Left ventricle myocardium inferior (tissue), 1 donor: ENCODE data around the gene MRPL27. TPM values are rescaled to one million over a fixed set of nuclear protein-coding genes. Genes with fewer than 3 reads are reported as not detected.
"Not testable (repeated sequence)": the region's sequence is repeated elsewhere in the genome, so short reads cannot be mapped to it uniquely, and the experiment has no call there.

Source experiments
- DNase-seq: peaks from one replicate; pipeline ENCODE4 v3.0.0-alpha.2; 2020
- H3K27ac ChIP-seq: fragments of 200-600 bp; replicated peaks from 2 replicates; pipeline ENCODE4 v1.8.0; 2021
- H3K27me3 ChIP-seq: fragments of 200-600 bp; 2 replicates; pipeline ENCODE4 v1.8.0; 2021; ENCODE audit warnings: low read depth
- H3K36me3 ChIP-seq: fragments of 200-600 bp; 2 replicates; pipeline ENCODE4 v1.8.0; 2021
- H3K4me1 ChIP-seq: fragments of 200-600 bp; 2 replicates; pipeline ENCODE4 v1.8.0; 2021
- H3K4me3 ChIP-seq: fragments of 200-600 bp; 2 replicates; pipeline ENCODE4 v1.8.0; 2021; ENCODE audit warnings: mild to moderate bottlenecking, moderate library complexity
- H3K9me3 ChIP-seq: fragments of 200-600 bp; replicated peaks from 2 replicates; pipeline ENCODE4 v1.8.0; 2021
- CTCF ChIP-seq: fragments of 200-600 bp; IDR thresholded peaks from 2 replicates; pipeline ENCODE4 v1.8.0; 2021; ENCODE audit warnings: antibody characterized with exemption, mild to moderate bottlenecking, borderline replicate concordance
- intact Hi-C: fragments of 100-400 bp; cut with micrococcal nuclease; formaldehyde crosslinking; loops from one replicate; pipeline ENCODE4 v1.11.0; 2022
- long read RNA-seq: library from polyadenylated mRNA; unstranded; transcript quantifications from one replicate; pipeline ENCODE4 v2.0.0, GENCODE V29; 2021
- total RNA-seq: library from RNA; stranded (reverse); fragmentation: NEBNext Ultra II Directional; extraction: Animal tissue kit (Norgen Biotek cat#: 25700); gene quantifications from one replicate; pipeline ENCODE4 v1.2.1, GENCODE V29; 2021
- donor health status: DM: no; HTN: yes; CAD: no; lungs with severe emphysema.

MRPL27 gene
- 85.0 TPM for total RNA-seq
- long read RNA-seq, transcript MRPL27-201 (4 exons, 716 nt) = major isoform, 41 of 59 reads
- long read RNA-seq, partial matches to known transcripts = 1 of 59 reads
- long read RNA-seq, other reads (novel, unspliced or antisense) = 12 of 59 reads

- no peak for TF ChIP-seq CTCF
- intact Hi-C loops = no loop called here
- Histone ChIP-seq H3K4me3 (peak within 1 kb of the TSS; percentile 82), H3K9me3 (no peaks in the 10 kb centered on the region), H3K27ac (peak within 1 kb of the TSS; percentile 98), H3K27me3 (no peaks in the 10 kb centered on the region), H3K4me1 (peaks cover 29% of the 10 kb centered on the region), H3K36me3 (peaks cover 32% of the 10 kb centered on the region)
- peak; percentile 85 for DNase-seq
Measured at GRCh38 chr17:50372758-50373556, at the start of gene MRPL27, which contains the start of gene EME1. Gene MRPL27 (minus strand): TSS chr17:50373184. CDS start chr17:50373170, 14 bp downstream. Gene EME1 (plus strand): TSS chr17:50373229. CDS start chr17:50375209, 1,980 bp downstream.

DNA sequence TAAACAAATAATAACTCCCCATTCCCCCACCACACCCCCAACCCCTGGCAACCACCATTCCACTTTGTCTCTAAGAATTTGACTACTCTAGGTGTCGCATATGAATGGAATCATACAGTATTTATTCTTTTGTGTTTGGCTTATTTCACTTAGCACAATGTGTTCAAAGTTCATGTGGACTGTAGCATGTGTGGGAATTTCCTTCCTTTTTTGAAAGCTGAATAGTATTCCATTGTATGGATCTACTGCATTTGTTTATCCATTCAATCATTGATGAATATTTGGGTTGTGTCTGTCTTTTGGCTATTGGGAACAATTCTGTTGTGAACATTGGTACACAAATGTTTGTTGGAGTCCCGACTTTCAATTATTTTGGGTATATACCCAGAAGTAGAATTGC is 49.8 kb upstream of the MRPL27 start:
- Histone ChIP-seq H3K27me3 (no peaks in the 10 kb centered on the region), H3K9me3 (peaks cover 6% of the 10 kb centered on the region), H3K27ac (no peak overlapping the region), H3K4me3 (no peak overlapping the region), H3K4me1 (peaks cover 45% of the 10 kb centered on the region), H3K36me3 (no peaks in the 10 kb centered on the region)
- no peak for DNase-seq
- intact Hi-C loops = no loop called here
- no peak for TF ChIP-seq CTCF

GRCh38 chr17:50421308-50422051 is 48.5 kb upstream of the MRPL27 start:
- intact Hi-C loops = no loop called here
- H3K4me1 ChIP-seq = peaks cover 32% of the 10 kb centered on the region
- TF ChIP-seq CTCF = no peak

GRCh38 chr17:50420419-50421112 is 47.6 kb upstream of the MRPL27 start:
- intact Hi-C loops = no loop called here
- peak overlapping the region; percentile 74 for H3K27ac ChIP-seq
- no peak for TF ChIP-seq CTCF
- peaks cover 23% of the 10 kb centered on the region for H3K4me1 ChIP-seq
- peaks cover 6% of the 10 kb centered on the region for H3K9me3 ChIP-seq
- no peaks in the 10 kb centered on the region for H3K36me3 ChIP-seq
- H3K27me3 ChIP-seq = no peaks in the 10 kb centered on the region
- no peak for DNase-seq
- H3K4me3 ChIP-seq = peak overlapping the region; percentile 45

More at GRCh38 chr17:50421308-50422051, 48.5 kb upstream of the MRPL27 start:
- H3K4me3 ChIP-seq = peak overlapping the region; percentile 45
- no peaks in the 10 kb centered on the region for H3K27me3 ChIP-seq
- no peak for DNase-seq
- peaks cover 6% of the 10 kb centered on the region for H3K9me3 ChIP-seq
- no peaks in the 10 kb centered on the region for H3K36me3 ChIP-seq
- H3K27ac ChIP-seq = peak overlapping the region; percentile 74

GRCh38 chr17:50419577-50419976 is 46.6 kb upstream of the MRPL27 start:
- H3K9me3 ChIP-seq, H3K27ac ChIP-seq, intact Hi-C loops, H3K27me3 ChIP-seq, H3K36me3 ChIP-seq, H3K4me3 ChIP-seq, DNase-seq: not testable (repeated sequence)
- H3K4me1 ChIP-seq = peaks cover 13% of the 10 kb centered on the region
